Measurements from ENCODE around the gene APCDD1. TPM values are rescaled to one million over a fixed set of nuclear protein-coding genes. Genes with fewer than 3 reads are reported as not detected.

Gene APCDD1
- total and polyA plus RNA-seq, 2 experiments from 2014 or later: 0.31 to 1.0 TPM

DNA sequence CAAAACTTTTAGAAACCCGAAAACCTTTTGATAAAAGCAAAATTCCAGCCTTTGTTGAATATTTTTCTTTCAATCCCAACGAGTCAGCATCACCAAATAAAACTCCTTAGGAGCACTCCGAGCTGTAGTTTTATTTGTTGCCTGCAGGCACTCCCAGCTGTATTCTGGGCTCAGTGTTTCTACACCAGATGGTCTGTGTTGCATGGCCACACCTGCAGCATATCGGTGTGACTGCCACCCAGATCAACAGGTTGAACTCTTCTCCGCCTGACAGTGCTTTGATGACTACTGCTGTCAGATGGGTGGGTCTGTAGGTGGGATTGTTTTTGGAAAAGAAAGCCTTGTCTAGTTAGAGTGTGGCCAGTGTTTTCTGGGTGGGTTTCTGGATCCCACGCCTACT lies 32.7 kb downstream of the APCDD1 start (continued):
- TF ChIP-seq, protein P1, sequence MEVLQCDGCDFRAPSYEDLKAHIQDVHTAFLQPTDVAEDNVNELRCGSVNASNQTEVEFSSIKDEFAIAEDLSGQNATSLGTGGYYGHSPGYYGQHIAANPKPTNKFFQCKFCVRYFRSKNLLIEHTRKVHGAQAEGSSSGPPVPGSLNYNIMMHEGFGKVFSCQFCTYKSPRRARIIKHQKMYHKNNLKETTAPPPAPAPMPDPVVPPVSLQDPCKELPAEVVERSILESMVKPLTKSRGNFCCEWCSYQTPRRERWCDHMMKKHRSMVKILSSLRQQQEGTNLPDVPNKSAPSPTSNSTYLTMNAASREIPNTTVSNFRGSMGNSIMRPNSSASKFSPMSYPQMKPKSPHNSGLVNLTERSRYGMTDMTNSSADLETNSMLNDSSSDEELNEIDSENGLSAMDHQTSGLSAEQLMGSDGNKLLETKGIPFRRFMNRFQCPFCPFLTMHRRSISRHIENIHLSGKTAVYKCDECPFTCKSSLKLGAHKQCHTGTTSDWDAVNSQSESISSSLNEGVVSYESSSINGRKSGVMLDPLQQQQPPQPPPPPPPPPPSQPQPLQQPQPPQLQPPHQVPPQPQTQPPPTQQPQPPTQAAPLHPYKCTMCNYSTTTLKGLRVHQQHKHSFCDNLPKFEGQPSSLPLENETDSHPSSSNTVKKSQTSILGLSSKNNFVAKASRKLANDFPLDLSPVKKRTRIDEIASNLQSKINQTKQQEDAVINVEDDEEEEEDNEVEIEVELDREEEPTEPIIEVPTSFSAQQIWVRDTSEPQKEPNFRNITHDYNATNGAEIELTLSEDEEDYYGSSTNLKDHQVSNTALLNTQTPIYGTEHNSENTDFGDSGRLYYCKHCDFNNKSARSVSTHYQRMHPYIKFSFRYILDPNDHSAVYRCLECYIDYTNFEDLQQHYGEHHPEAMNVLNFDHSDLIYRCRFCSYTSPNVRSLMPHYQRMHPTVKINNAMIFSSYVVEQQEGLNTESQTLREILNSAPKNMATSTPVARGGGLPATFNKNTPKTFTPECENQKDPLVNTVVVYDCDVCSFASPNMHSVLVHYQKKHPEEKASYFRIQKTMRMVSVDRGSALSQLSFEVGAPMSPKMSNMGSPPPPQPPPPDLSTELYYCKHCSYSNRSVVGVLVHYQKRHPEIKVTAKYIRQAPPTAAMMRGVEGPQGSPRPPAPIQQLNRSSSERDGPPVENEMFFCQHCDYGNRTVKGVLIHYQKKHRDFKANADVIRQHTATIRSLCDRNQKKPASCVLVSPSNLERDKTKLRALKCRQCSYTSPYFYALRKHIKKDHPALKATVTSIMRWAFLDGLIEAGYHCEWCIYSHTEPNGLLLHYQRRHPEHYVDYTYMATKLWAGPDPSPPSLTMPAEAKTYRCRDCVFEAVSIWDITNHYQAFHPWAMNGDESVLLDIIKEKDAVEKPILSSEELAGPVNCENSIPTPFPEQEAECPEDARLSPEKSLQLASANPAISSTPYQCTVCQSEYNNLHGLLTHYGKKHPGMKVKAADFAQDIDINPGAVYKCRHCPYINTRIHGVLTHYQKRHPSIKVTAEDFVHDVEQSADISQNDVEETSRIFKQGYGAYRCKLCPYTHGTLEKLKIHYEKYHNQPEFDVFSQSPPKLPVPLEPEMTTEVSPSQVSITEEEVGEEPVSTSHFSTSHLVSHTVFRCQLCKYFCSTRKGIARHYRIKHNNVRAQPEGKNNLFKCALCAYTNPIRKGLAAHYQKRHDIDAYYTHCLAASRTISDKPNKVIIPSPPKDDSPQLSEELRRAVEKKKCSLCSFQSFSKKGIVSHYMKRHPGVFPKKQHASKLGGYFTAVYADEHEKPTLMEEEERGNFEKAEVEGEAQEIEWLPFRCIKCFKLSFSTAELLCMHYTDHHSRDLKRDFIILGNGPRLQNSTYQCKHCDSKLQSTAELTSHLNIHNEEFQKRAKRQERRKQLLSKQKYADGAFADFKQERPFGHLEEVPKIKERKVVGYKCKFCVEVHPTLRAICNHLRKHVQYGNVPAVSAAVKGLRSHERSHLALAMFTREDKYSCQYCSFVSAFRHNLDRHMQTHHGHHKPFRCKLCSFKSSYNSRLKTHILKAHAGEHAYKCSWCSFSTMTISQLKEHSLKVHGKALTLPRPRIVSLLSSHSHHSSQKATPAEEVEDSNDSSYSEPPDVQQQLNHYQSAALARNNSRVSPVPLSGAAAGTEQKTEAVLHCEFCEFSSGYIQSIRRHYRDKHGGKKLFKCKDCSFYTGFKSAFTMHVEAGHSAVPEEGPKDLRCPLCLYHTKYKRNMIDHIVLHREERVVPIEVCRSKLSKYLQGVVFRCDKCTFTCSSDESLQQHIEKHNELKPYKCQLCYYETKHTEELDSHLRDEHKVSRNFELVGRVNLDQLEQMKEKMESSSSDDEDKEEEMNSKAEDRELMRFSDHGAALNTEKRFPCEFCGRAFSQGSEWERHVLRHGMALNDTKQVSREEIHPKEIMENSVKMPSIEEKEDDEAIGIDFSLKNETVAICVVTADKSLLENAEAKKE (CRISPR knock-in tag; IDR thresholded peaks at IDR 0.05): no peak

DNA sequence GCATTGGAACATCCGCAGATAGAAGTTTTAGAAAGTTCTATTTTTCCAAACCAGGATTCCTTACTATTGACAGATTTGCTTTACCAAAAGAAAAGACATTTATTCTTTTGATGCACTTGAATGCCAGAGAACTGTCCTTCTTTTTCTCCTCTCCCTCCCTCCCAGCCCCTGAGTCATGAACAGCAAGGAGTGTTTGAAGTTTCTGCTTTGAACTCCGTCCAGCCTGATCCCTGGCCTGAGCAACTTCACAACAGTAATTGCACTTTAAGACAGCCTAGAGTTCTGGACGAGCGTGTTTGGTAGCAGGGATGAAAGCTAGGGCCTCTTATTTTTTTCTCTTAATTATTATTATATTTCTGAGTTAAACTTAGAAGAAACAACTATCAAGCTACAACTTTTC lies 33.6 kb downstream of the APCDD1 start:
- Mint-ChIP-seq H3K27me3 (ENCODE audit: insufficient read depth, low read depth, poor library complexity) (peaks cover 3% of the 10 kb centered on the region), H3K4me3 (no peak overlapping the region), H3K27ac (no peak overlapping the region), H3K36me3 (ENCODE audit: low read depth) (no peaks in the 10 kb centered on the region), H3K4me1 (peaks cover 14% of the 10 kb centered on the region), H3K9me3 (no peaks in the 10 kb centered on the region)
- no peak overlapping the region for H3K27ac ChIP-seq (ENCODE audit: low read depth)
- DNase-seq (ENCODE audit: low spot score) (no peak), ATAC-seq (no peak)
- H2AFZ ChIP-seq: no peak overlapping the region
- H3K36me3 ChIP-seq (ENCODE audit: insufficient read depth): no peaks in the 10 kb centered on the region
- no peaks in the 10 kb centered on the region for H3K27me3 ChIP-seq (ENCODE audit: insufficient read depth)
- no peaks in the 10 kb centered on the region for H3K79me2 ChIP-seq (replicated peaks; ENCODE audit: insufficient read depth)
- peaks cover 8% of the 10 kb centered on the region; the same call in 1 of the 2 replicates for H3K9me2 ChIP-seq (ENCODE audit: insufficient read depth)
- no peaks in the 10 kb centered on the region for H4K20me1 ChIP-seq (replicated peaks; ENCODE audit: insufficient read depth)
- H3F3A ChIP-seq (replicated peaks; ENCODE audit: low read depth): no peaks in the 10 kb centered on the region
- H3K4me1 ChIP-seq (ENCODE audit: insufficient read depth): no peaks in the 10 kb centered on the region
- no peak for TF ChIP-seq STAT1 (IDR thresholded peaks at IDR 0.05; ENCODE audit: unreplicated experiment)
- TF ChIP-seq, protein P2, sequence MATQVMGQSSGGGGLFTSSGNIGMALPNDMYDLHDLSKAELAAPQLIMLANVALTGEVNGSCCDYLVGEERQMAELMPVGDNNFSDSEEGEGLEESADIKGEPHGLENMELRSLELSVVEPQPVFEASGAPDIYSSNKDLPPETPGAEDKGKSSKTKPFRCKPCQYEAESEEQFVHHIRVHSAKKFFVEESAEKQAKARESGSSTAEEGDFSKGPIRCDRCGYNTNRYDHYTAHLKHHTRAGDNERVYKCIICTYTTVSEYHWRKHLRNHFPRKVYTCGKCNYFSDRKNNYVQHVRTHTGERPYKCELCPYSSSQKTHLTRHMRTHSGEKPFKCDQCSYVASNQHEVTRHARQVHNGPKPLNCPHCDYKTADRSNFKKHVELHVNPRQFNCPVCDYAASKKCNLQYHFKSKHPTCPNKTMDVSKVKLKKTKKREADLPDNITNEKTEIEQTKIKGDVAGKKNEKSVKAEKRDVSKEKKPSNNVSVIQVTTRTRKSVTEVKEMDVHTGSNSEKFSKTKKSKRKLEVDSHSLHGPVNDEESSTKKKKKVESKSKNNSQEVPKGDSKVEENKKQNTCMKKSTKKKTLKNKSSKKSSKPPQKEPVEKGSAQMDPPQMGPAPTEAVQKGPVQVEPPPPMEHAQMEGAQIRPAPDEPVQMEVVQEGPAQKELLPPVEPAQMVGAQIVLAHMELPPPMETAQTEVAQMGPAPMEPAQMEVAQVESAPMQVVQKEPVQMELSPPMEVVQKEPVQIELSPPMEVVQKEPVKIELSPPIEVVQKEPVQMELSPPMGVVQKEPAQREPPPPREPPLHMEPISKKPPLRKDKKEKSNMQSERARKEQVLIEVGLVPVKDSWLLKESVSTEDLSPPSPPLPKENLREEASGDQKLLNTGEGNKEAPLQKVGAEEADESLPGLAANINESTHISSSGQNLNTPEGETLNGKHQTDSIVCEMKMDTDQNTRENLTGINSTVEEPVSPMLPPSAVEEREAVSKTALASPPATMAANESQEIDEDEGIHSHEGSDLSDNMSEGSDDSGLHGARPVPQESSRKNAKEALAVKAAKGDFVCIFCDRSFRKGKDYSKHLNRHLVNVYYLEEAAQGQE (IDR thresholded peaks at IDR 0.05; ENCODE audit: unreplicated experiment): no peak
- no peak for TF ChIP-seq EZH2phosphoT487 (IDR thresholded peaks at IDR 0.05; ENCODE audit: unreplicated experiment)
- TF ChIP-seq, protein P3, sequence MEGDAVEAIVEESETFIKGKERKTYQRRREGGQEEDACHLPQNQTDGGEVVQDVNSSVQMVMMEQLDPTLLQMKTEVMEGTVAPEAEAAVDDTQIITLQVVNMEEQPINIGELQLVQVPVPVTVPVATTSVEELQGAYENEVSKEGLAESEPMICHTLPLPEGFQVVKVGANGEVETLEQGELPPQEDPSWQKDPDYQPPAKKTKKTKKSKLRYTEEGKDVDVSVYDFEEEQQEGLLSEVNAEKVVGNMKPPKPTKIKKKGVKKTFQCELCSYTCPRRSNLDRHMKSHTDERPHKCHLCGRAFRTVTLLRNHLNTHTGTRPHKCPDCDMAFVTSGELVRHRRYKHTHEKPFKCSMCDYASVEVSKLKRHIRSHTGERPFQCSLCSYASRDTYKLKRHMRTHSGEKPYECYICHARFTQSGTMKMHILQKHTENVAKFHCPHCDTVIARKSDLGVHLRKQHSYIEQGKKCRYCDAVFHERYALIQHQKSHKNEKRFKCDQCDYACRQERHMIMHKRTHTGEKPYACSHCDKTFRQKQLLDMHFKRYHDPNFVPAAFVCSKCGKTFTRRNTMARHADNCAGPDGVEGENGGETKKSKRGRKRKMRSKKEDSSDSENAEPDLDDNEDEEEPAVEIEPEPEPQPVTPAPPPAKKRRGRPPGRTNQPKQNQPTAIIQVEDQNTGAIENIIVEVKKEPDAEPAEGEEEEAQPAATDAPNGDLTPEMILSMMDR (conservative IDR thresholded peaks at IDR 0.05; ENCODE audit: low read depth in 2 of 2): no peak
- TF ChIP-seq JUNB (IDR thresholded peaks at IDR 0.05; ENCODE audit: unreplicated experiment): no peak
- no peak overlapping the region for H3K4me2 ChIP-seq
- no peak overlapping the region for H3K4me3 ChIP-seq

Measured in GM23338 (cell line).